ENCODE results near the gene ZP4.

GRCh38 chr1:237838904-237839534 is 51.7 kb downstream of the ZP4 start:
- TF ChIP-seq CTCF (IDR thresholded peaks at IDR 0.05) (no peak), POLR2A (IDR thresholded peaks at IDR 0.05) (no peak)

All from Peyer's patch (tissue), 4 donors.